GM06990 (cell line): ENCODE measurements around the gene SDK2.

Source experiments
- DNase-seq: peaks from one replicate; pipeline ENCODE4 v3.0.0-alpha.2; 2011; ENCODE audit not compliant: insufficient read length; ENCODE audit errors: extremely low read depth
- H3K27me3 ChIP-seq: replicated peaks from 2 replicates; pipeline ENCODE4 v1.6.0; 2011; ENCODE audit warnings: low read length; ENCODE audit not compliant: control insufficient read depth, insufficient read depth
- H3K36me3 ChIP-seq: 2 replicates; pipeline ENCODE4 v1.5.1; 2011; ENCODE audit warnings: low read length; ENCODE audit not compliant: control insufficient read depth, insufficient read depth
- H3K4me3 ChIP-seq: replicated peaks from 2 replicates; pipeline ENCODE4 v1.5.1; 2011; ENCODE audit warnings: low read depth, mild to moderate bottlenecking, control low read depth, low read length
- CTCF ChIP-seq: IDR thresholded peaks from 2 replicates; pipeline ENCODE4 v1.5.1; 2011; ENCODE audit warnings: low read length, control low read depth, mild to moderate bottlenecking, inconsistent platforms; ENCODE audit not compliant: insufficient read depth, poor library complexity, severe bottlenecking

Gene SDK2

GRCh38 chr17:73679476-73679875 lies 35.2 kb upstream of the SDK2 start:
- H3K4me3 ChIP-seq = no peak overlapping the region
- no peak for TF ChIP-seq CTCF
- no peaks in the 10 kb centered on the region for H3K36me3 ChIP-seq
- no peaks in the 10 kb centered on the region for H3K27me3 ChIP-seq
- no peak for DNase-seq

GRCh38 chr17:73678999-73679398 lies 34.8 kb upstream of the SDK2 start:
- no peak for TF ChIP-seq CTCF
- Histone ChIP-seq H3K4me3 (no peak overlapping the region), H3K27me3 (no peaks in the 10 kb centered on the region), H3K36me3 (no peaks in the 10 kb centered on the region)
- no peak for DNase-seq

- DNase-seq = no peak
- no peaks in the 10 kb centered on the region for H3K27me3 ChIP-seq
- H3K36me3 ChIP-seq = no peaks in the 10 kb centered on the region
- no peak for TF ChIP-seq CTCF
- no peak overlapping the region for H3K4me3 ChIP-seq
Measured at GRCh38 chr17:73669771-73670170, 25.5 kb upstream of the SDK2 start.

- Histone ChIP-seq H3K36me3 (no peaks in the 10 kb centered on the region), H3K4me3 (no peak overlapping the region), H3K27me3 (no peaks in the 10 kb centered on the region)
- DNase-seq = no peak
- no peak for TF ChIP-seq CTCF
Measured at GRCh38 chr17:73667181-73667959, 23.1 kb upstream of the SDK2 start.

- Histone ChIP-seq H3K27me3 (no peaks in the 10 kb centered on the region), H3K36me3 (no peaks in the 10 kb centered on the region), H3K4me3 (no peak overlapping the region)
- DNase-seq = no peak
- TF ChIP-seq CTCF = no peak
Measured at GRCh38 chr17:73663614-73664013, 19.4 kb upstream of the SDK2 start.

GRCh38 chr17:73660366-73660765 lies 16.1 kb upstream of the SDK2 start:
- Histone ChIP-seq H3K27me3 (no peaks in the 10 kb centered on the region), H3K4me3 (no peak overlapping the region), H3K36me3 (no peaks in the 10 kb centered on the region)
- no peak for DNase-seq
- no peak for TF ChIP-seq CTCF
